SU-DHL-6 (cell line): ENCODE measurements around the gene ALK.

Source experiments
- H2AFZ ChIP-seq: fragments of 200-600 bp; sonication (generic); 2 replicates; pipeline ENCODE4 v1.6.1; 2014; ENCODE audit warnings: low read depth, mild to moderate bottlenecking, moderate library complexity, mixed read lengths, antibody characterized with exemption, low read length; ENCODE audit not compliant: severe bottlenecking
- H3F3A ChIP-seq: fragments of 200-600 bp; shearing (Covaris generic); 2 replicates; pipeline ENCODE4 v1.6.0; 2016; ENCODE audit warnings: antibody characterized with exemption, mild to moderate bottlenecking; ENCODE audit not compliant: insufficient read depth
- H3K27ac ChIP-seq: fragments of 200-600 bp; sonication (generic); 2 replicates; pipeline ENCODE4 v1.5.1; 2016; ENCODE audit warnings: low read depth, mild to moderate bottlenecking, low read length, moderate library complexity, mixed read lengths
- H3K27me3 ChIP-seq: fragments of 200-600 bp; sonication (generic), shearing (Covaris generic); 2 replicates; pipeline ENCODE4 v1.6.0; 2014; ENCODE audit warnings: mild to moderate bottlenecking, low read length
- H3K36me3 ChIP-seq: fragments of 200-600 bp; sonication (generic); 2 replicates; pipeline ENCODE4 v1.6.1; 2014; ENCODE audit warnings: mild to moderate bottlenecking, low read length, mixed read lengths
- H3K4me2 ChIP-seq: fragments of 300-600, 200-600 bp; shearing (Covaris generic), sonication (generic); 2 replicates; pipeline ENCODE4 v1.6.0; 2014; ENCODE audit warnings: low read length, low read depth, mild to moderate bottlenecking; ENCODE audit not compliant: poor library complexity, severe bottlenecking
- H3K4me3 ChIP-seq: fragments of 200-600 bp; sonication (generic); 2 replicates; pipeline ENCODE4 v1.5.1; 2014; ENCODE audit warnings: antibody characterized with exemption, low read length, mild to moderate bottlenecking, mixed read lengths; ENCODE audit not compliant: insufficient read depth, poor library complexity, severe bottlenecking
- H3K79me2 ChIP-seq: fragments of 200-600 bp; sonication (generic); 2 replicates; pipeline ENCODE4 v1.6.1; 2014; ENCODE audit warnings: mild to moderate bottlenecking, low read length, moderate library complexity; ENCODE audit not compliant: insufficient read depth
- H3K9ac ChIP-seq: fragments of 200-600 bp; sonication (generic); 2 replicates; pipeline ENCODE4 v1.7.0; 2014; ENCODE audit warnings: mild to moderate bottlenecking, low read length
- H3K9me2 ChIP-seq: fragments of 200-600 bp; sonication (generic); replicated peaks from 2 replicates; pipeline ENCODE4 v1.6.1; 2014; ENCODE audit warnings: low read length; ENCODE audit not compliant: insufficient read depth
- H3K9me3 ChIP-seq: fragments of 200-600 bp; sonication (generic); 2 replicates; pipeline ENCODE4 v1.6.1; 2014; ENCODE audit warnings: low read length, mixed read lengths; ENCODE audit not compliant: insufficient read depth
- H4K20me1 ChIP-seq: fragments of 200-600 bp; sonication (generic); 2 replicates; pipeline ENCODE4 v1.6.1; 2014; ENCODE audit warnings: low read depth, mild to moderate bottlenecking, antibody characterized with exemption, low read length, moderate library complexity, mixed read lengths
- EZH2phosphoT487 ChIP-seq: fragments of 200-600 bp; sonication (generic), shearing (Covaris generic); conservative IDR thresholded peaks from 2 replicates; pipeline ENCODE4 v1.6.1; 2018; ENCODE audit warnings: mild to moderate bottlenecking, antibody characterized with exemption, low read length, moderate library complexity, mixed read lengths
- TF ChIP-seq, protein P1 (sequence below): fragments of 200-600 bp; sonication (generic); IDR thresholded peaks from one replicate; pipeline ENCODE4 v1.5.1; 2017; ENCODE audit warnings: antibody characterized with exemption, mild to moderate bottlenecking, low read length, moderate library complexity; ENCODE audit not compliant: insufficient read depth, poor library complexity, severe bottlenecking

The ALK gene

DNA sequence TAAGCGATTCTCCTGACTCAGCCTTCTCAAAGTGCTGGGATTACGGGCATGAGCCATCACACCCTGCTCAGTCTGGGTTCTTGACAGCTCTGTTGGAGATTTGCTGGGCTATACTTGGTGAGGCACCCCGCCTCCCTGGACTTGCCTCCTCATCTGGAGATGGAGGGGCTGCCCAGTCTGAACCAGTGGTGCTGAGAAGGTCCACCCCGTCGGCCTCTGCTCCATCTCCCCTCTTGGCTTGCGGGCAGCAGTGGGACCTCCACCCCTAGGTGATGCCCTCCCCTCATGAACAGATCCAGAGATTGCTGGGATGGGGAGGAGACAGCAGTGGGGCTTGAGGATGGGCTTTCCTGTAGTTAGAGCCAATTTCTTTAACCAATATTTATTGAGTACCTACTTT, 685.3 kb downstream of the ALK start:
- Histone ChIP-seq H4K20me1 (no peaks in the 10 kb centered on the region), H3K4me3 (no peak overlapping the region), H3K9me3 (no peaks in the 10 kb centered on the region), H3K36me3 (no peaks in the 10 kb centered on the region), H2AFZ (no peak overlapping the region), H3K27ac (no peak overlapping the region), H3K27me3 (no peaks in the 10 kb centered on the region), H3F3A (no peaks in the 10 kb centered on the region), H3K9me2 (no peaks in the 10 kb centered on the region), H3K79me2 (no peaks in the 10 kb centered on the region), H3K4me2 (no peak overlapping the region), H3K9ac (no peak overlapping the region)
- TF ChIP-seq, protein P1, sequence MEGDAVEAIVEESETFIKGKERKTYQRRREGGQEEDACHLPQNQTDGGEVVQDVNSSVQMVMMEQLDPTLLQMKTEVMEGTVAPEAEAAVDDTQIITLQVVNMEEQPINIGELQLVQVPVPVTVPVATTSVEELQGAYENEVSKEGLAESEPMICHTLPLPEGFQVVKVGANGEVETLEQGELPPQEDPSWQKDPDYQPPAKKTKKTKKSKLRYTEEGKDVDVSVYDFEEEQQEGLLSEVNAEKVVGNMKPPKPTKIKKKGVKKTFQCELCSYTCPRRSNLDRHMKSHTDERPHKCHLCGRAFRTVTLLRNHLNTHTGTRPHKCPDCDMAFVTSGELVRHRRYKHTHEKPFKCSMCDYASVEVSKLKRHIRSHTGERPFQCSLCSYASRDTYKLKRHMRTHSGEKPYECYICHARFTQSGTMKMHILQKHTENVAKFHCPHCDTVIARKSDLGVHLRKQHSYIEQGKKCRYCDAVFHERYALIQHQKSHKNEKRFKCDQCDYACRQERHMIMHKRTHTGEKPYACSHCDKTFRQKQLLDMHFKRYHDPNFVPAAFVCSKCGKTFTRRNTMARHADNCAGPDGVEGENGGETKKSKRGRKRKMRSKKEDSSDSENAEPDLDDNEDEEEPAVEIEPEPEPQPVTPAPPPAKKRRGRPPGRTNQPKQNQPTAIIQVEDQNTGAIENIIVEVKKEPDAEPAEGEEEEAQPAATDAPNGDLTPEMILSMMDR, result no peak
- TF ChIP-seq EZH2phosphoT487, result no peak

DNA sequence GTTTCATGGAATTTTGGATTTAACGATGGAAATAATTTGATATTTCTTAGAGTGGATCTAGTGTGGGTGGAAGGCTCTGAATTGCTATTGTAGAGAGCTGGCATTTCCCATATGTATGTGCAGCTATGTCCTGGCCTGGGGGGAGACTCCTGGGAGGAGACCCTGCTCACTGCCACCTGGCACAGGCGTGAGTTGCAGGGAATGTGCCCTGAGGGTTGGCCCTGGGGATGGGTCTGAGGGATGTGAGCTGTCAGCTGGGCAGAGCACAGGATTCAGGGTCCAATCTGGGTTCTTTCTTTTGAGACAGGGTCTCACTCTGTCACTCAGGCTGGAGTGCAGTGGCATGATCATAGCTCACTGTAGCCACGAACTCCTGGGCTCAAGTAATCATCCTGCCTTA, 686.0 kb downstream of the ALK start:
- Histone ChIP-seq H2AFZ (no peak overlapping the region), H3K9me3 (no peaks in the 10 kb centered on the region), H3K9me2 (no peaks in the 10 kb centered on the region), H3K27ac (no peak overlapping the region), H3K9ac (no peak overlapping the region), H3F3A (no peaks in the 10 kb centered on the region), H3K79me2 (no peaks in the 10 kb centered on the region), H3K4me2 (no peak overlapping the region), H4K20me1 (no peaks in the 10 kb centered on the region), H3K27me3 (no peaks in the 10 kb centered on the region), H3K4me3 (no peak overlapping the region), H3K36me3 (no peaks in the 10 kb centered on the region)
- TF ChIP-seq, protein P1, result no peak
- TF ChIP-seq EZH2phosphoT487, result no peak

DNA sequence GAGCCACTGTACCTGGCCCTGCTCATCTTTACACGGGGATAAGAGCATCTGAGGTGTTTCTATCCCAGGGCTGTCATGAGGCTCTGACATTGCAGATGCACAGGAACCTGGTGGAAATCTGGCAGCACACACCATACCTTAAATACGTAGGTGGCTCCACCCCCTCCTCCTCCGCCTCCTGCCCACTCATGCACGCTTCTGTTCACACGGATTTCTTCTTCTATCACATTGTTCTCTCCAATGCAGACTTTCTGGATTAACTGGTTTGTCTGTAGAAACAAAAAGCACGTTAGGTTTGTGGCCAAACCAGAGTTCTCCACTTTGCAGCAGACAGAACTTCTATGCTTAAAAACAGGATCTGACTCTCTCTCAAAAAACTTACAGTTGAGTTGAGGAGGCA, 688.0 kb downstream of the ALK start:
- TF ChIP-seq, protein P1, result no peak
- no peak for TF ChIP-seq EZH2phosphoT487

More for the DNA sequence above, 688.0 kb downstream of the ALK start:
- Histone ChIP-seq H3K9ac (no peak overlapping the region), H3K36me3 (no peaks in the 10 kb centered on the region), H2AFZ (no peak overlapping the region), H3K4me3 (no peak overlapping the region), H3K27me3 (no peaks in the 10 kb centered on the region), H3K4me2 (no peak overlapping the region), H3K9me2 (no peaks in the 10 kb centered on the region), H4K20me1 (no peaks in the 10 kb centered on the region), H3K27ac (no peak overlapping the region), H3K79me2 (no peaks in the 10 kb centered on the region), H3K9me3 (no peaks in the 10 kb centered on the region), H3F3A (no peaks in the 10 kb centered on the region)
